CD4-positive, alpha-beta T cell (primary cell): ENCODE data around the gene ZNF337. TPM values are rescaled to one million over a fixed set of nuclear protein-coding genes. Genes with fewer than 3 reads are reported as not detected.

ENCODE experiments used
- ATAC-seq: fragments of 200-7000 bp; cut with Tn5 transposase; one replicate; pipeline ENCODE4 v1.10.0; 2022; ENCODE audit warnings: mild to moderate bottlenecking; ENCODE audit not compliant: poor library complexity
- CTCF ChIA-PET: fragments of 350-600 bp; sonication (Branson Sonifier 250); formaldehyde crosslinking; loops from one replicate; lab custom pipeline; 2021; ENCODE audit warnings: antibody characterized with exemption, inconsistent platforms; lab: Charles Lee
- POLR2A ChIA-PET: fragments of 350-600 bp; sonication (Branson Sonifier 250); formaldehyde crosslinking; loops from one replicate; lab custom pipeline; 2021; ENCODE audit warnings: antibody characterized with exemption, inconsistent platforms; lab: Charles Lee
- DNase-seq, 14 experiments: peaks; one replicate each; pipeline ENCODE4 v3.0.0-alpha.2; 2013 to 2020; ENCODE audit warnings: mixed read lengths in 2 of 14
- H3K27ac ChIP-seq, 2 donors: one replicate each; pipeline versions ENCODE4 v1.5.1 to v1.7.0; 2013; ENCODE audit warnings: low read length in 2 of 2, low read depth in 1 of 2, mild to moderate bottlenecking in 1 of 2
- H3K27me3 ChIP-seq, 2 experiments: 1 replicate in 1 of 2; 2 replicates in 1 of 2; pipeline versions ENCODE4 v1.6.1 to v1.7.0; 2013; ENCODE audit warnings: low read length in 2 of 2, control low read depth in 1 of 2, mild to moderate bottlenecking in 1 of 2, moderate library complexity in 1 of 2; ENCODE audit not compliant: insufficient read depth in 2 of 2, control insufficient read depth in 1 of 2
- H3K36me3 ChIP-seq: one replicate; pipeline ENCODE4 v1.6.1; 2013; ENCODE audit warnings: low read length, control low read depth; ENCODE audit not compliant: insufficient read depth
- H3K4me1 ChIP-seq: one replicate; pipeline ENCODE4 v1.6.1; 2013; ENCODE audit warnings: low read length, control low read depth; ENCODE audit not compliant: insufficient read depth
- H3K4me3 ChIP-seq: one replicate; pipeline ENCODE4 v1.5.1; 2013; ENCODE audit warnings: mild to moderate bottlenecking, low read length, moderate library complexity
- H3K9me3 ChIP-seq, 2 experiments: 1 replicate in 1 of 2; 2 replicates in 1 of 2; pipeline versions ENCODE4 v1.6.1 to v1.7.0; 2013; ENCODE audit warnings: low read length in 2 of 2, mild to moderate bottlenecking in 2 of 2, control low read depth in 1 of 2, moderate library complexity in 1 of 2; ENCODE audit not compliant: control insufficient read depth in 1 of 2, insufficient read depth in 1 of 2
- H3K27ac Mint-ChIP-seq: one replicate; pipeline ENCODE4 v1.8.0; 2020; ENCODE audit warnings: mixed read lengths
- H3K27me3 Mint-ChIP-seq: one replicate; pipeline ENCODE4 v1.8.0; 2021; ENCODE audit warnings: mixed read lengths
- H3K36me3 Mint-ChIP-seq: one replicate; pipeline ENCODE4 v1.8.0; 2021; ENCODE audit warnings: low read depth, mixed read lengths
- H3K4me1 Mint-ChIP-seq: one replicate; pipeline ENCODE4 v1.8.0; 2021; ENCODE audit warnings: low read depth, mixed read lengths
- H3K4me3 Mint-ChIP-seq: one replicate; pipeline ENCODE4 v1.8.0; 2020; ENCODE audit warnings: mild to moderate bottlenecking, mixed read lengths
- H3K9me3 Mint-ChIP-seq: one replicate; pipeline ENCODE4 v1.8.0; 2020; ENCODE audit warnings: mixed read lengths
- intact Hi-C, 2 experiments: fragments of 100-400 bp; cut with DNase I in 1 of 2; cut with micrococcal nuclease in 1 of 2; formaldehyde crosslinking; loops; one replicate each; pipeline versions ENCODE4 v1.15.1 to v1.9.0; 2023 to 2025; cut with DNase I, micrococcal nuclease
- total RNA-seq, 174 experiments: library from RNA in 2 of 174; stranded (reverse) in 2 of 174; gene quantifications; one replicate each; pipeline ENCODE4 v1.2.3 and lab custom pipeline; 2021 to 2026
- TF ChIP-seq, protein P1 (sequence below): fragments of 200-600 bp; IDR thresholded peaks from one replicate; pipeline ENCODE4 v1.8.0; 2022; ENCODE audit warnings: antibody characterized with exemption, mild to moderate bottlenecking

ZNF337 gene
- total RNA-seq, 2 experiments from 2014 or later = 17.9 to 18.1 TPM

DNA sequence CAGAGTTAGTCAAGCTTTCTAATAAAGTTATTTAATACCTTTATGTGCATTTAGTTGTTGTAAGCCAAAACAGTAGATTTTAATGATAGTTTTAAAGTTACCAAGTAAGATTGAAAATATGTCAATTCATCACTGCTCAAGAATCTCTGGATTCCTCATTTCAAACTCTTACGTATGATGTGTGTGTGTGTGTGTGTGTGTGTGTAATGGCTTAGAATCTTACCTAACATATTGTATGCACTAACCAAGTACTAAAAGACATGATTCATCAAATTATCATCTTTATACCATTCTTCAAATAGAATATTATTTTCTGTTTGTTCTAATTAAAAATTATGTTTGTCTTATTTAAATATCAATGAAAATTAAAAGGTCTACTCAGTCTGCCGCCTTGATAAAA is 41.5 kb upstream of the ZNF337 start:
- no peaks in the 10 kb centered on the region for H3K9me3 ChIP-seq
- H3K27me3 Mint-ChIP-seq = no peaks in the 10 kb centered on the region
- ChIA-PET POLR2A (interaction anchor here (0.6 kb wide), 1 partner anchor 49 kb away, joined by 3 read pairs; no protein-coding TSS in a partner anchor), CTCF (no interaction called here)
- no peak for DNase-seq
- intact Hi-C loops = no loop called here
- peaks cover 18% of the 10 kb centered on the region for H3K4me1 Mint-ChIP-seq
- no peak for ATAC-seq
- peaks cover 11% of the 10 kb centered on the region for H3K4me1 ChIP-seq
- TF ChIP-seq, protein P1, sequence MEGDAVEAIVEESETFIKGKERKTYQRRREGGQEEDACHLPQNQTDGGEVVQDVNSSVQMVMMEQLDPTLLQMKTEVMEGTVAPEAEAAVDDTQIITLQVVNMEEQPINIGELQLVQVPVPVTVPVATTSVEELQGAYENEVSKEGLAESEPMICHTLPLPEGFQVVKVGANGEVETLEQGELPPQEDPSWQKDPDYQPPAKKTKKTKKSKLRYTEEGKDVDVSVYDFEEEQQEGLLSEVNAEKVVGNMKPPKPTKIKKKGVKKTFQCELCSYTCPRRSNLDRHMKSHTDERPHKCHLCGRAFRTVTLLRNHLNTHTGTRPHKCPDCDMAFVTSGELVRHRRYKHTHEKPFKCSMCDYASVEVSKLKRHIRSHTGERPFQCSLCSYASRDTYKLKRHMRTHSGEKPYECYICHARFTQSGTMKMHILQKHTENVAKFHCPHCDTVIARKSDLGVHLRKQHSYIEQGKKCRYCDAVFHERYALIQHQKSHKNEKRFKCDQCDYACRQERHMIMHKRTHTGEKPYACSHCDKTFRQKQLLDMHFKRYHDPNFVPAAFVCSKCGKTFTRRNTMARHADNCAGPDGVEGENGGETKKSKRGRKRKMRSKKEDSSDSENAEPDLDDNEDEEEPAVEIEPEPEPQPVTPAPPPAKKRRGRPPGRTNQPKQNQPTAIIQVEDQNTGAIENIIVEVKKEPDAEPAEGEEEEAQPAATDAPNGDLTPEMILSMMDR = no peak
- no peak overlapping the region for H3K4me3 Mint-ChIP-seq
- H3K27ac Mint-ChIP-seq = no peak overlapping the region
- H3K4me3 ChIP-seq = no peak overlapping the region
- no peaks in the 10 kb centered on the region for H3K36me3 Mint-ChIP-seq
- no peak overlapping the region for H3K27ac ChIP-seq
- no peaks in the 10 kb centered on the region for H3K36me3 ChIP-seq
- no peaks in the 10 kb centered on the region for H3K27me3 ChIP-seq
- no peaks in the 10 kb centered on the region for H3K9me3 Mint-ChIP-seq

DNA sequence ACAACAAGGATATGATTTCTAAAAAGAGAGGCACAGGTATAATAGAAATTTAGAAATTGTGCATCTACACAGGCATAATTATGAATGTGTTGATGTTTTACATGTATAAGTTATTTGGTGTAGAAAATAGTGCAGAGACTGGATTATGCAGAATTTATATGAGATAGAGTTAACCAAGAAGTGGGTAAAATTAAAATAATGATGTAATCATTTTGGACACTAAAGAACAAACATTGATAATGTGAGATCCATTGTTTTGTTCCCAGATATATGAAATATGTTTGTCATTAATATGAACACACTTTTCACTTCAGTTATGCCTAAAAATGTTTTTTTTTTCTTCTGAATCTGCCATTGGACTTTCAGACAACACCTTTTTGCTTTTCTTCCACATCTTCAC is 37.2 kb upstream of the ZNF337 start:
- Mint-ChIP-seq H3K27ac (no peak overlapping the region), H3K36me3 (no peaks in the 10 kb centered on the region), H3K4me3 (no peak overlapping the region), H3K27me3 (no peaks in the 10 kb centered on the region), H3K9me3 (no peaks in the 10 kb centered on the region), H3K4me1 (peaks cover under 1% of the 10 kb centered on the region)
- no peak overlapping the region for H3K4me3 ChIP-seq
- intact Hi-C loops = no loop called here
- no peaks in the 10 kb centered on the region for H3K36me3 ChIP-seq
- no peak for DNase-seq
- TF ChIP-seq, protein P1 = no peak
- H3K27ac ChIP-seq = no peak overlapping the region
- ATAC-seq = no peak
- no peaks in the 10 kb centered on the region for H3K9me3 ChIP-seq
- ChIA-PET CTCF (no interaction called here), POLR2A (no interaction called here)
- H3K27me3 ChIP-seq = no peaks in the 10 kb centered on the region
- no peaks in the 10 kb centered on the region for H3K4me1 ChIP-seq

DNA sequence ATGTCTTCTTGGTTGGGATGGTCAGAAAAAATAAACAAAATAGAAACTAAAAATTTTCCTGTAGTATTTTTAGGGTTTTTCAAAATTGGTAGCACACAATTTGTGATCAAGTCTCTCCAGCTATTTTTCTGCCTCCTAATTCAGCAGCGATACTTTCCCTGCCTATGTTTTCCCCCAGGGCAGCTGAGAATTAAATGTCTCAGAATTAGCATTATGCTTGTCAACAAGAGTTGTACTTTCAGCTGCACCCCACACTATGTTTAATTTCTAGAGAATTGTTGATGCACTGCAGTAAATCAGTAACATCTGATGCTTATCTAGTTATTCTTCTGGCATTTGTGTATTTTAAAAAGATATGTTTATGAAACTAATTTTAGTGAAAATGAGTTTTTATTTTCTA is 34.2 kb upstream of the ZNF337 start:
- H3K4me3 ChIP-seq = no peak overlapping the region
- TF ChIP-seq, protein P1 = no peak
- Mint-ChIP-seq H3K27ac (no peak overlapping the region), H3K4me3 (no peak overlapping the region), H3K9me3 (peaks cover 9% of the 10 kb centered on the region), H3K27me3 (no peaks in the 10 kb centered on the region), H3K36me3 (peaks cover 20% of the 10 kb centered on the region), H3K4me1 (peaks cover 2% of the 10 kb centered on the region)
- no peak overlapping the region for H3K27ac ChIP-seq
- H3K27me3 ChIP-seq = no peaks in the 10 kb centered on the region
- no peaks in the 10 kb centered on the region for H3K4me1 ChIP-seq
- H3K36me3 ChIP-seq = no peaks in the 10 kb centered on the region
- intact Hi-C loops = no loop called here
- POLR2A ChIA-PET = no interaction called here
- ATAC-seq (no peak), DNase-seq (no peak)
- H3K9me3 ChIP-seq = peaks cover 0 to 14% of the 10 kb centered on the region in 2 experiments
- CTCF ChIA-PET = no interaction called here
